ENCODE measurements around the gene PDS5A.

The PDS5A gene

GRCh38 chr4:39942507-39942906, 35.2 kb downstream of the PDS5A start:
- Histone ChIP-seq H3K9me3 (ENCODE audit: control insufficient read depth, insufficient read depth, low read length) (no peaks in the 10 kb centered on the region), H3K4me1 (ENCODE audit: control insufficient read depth, low read length) (peaks cover 26% of the 10 kb centered on the region), H3K4me3 (ENCODE audit: low read length) (no peak overlapping the region), H3K27ac (ENCODE audit: low read depth, low read length) (no peak overlapping the region), H3K4me2 (ENCODE audit: low read length) (no peak overlapping the region), H3K79me2 (ENCODE audit: control insufficient read depth, low read length) (peaks cover 100% of the 10 kb centered on the region), H3K27me3 (ENCODE audit: control insufficient read depth, low read length) (no peaks in the 10 kb centered on the region), H3K9me2 (replicated peaks; ENCODE audit: control insufficient read depth, low read length) (no peaks in the 10 kb centered on the region), H3F3A (ENCODE audit: control insufficient read depth, insufficient read depth) (no peaks in the 10 kb centered on the region), H3K36me3 (ENCODE audit: control insufficient read depth, low read length) (peaks cover 18% of the 10 kb centered on the region), H4K20me1 (ENCODE audit: control insufficient read depth, insufficient read depth, low read depth, low read length) (peaks cover 13% of the 10 kb centered on the region)
- TF ChIP-seq EZH2phosphoT487 (IDR thresholded peaks at IDR 0.05; ENCODE audit: borderline replicate concordance, low read length) (no peak), CTCF (IDR thresholded peaks at IDR 0.05; ENCODE audit: low read depth, low read length, poor library complexity, severe bottlenecking) (no peak)

- Histone ChIP-seq H3K27me3 (ENCODE audit: control insufficient read depth, low read length) (no peaks in the 10 kb centered on the region), H3K4me2 (ENCODE audit: low read length) (no peak overlapping the region), H3K4me3 (ENCODE audit: low read length) (no peak overlapping the region), H3K36me3 (ENCODE audit: control insufficient read depth, low read length) (peaks cover 21% of the 10 kb centered on the region), H3K4me1 (ENCODE audit: control insufficient read depth, low read length) (peaks cover 20% of the 10 kb centered on the region), H3K9me3 (ENCODE audit: control insufficient read depth, insufficient read depth, low read length) (no peaks in the 10 kb centered on the region), H3F3A (ENCODE audit: control insufficient read depth, insufficient read depth) (no peaks in the 10 kb centered on the region), H4K20me1 (ENCODE audit: control insufficient read depth, insufficient read depth, low read depth, low read length) (peaks cover 10% of the 10 kb centered on the region), H3K27ac (ENCODE audit: low read depth, low read length) (no peak overlapping the region), H3K9me2 (replicated peaks; ENCODE audit: control insufficient read depth, low read length) (no peaks in the 10 kb centered on the region), H3K79me2 (ENCODE audit: control insufficient read depth, low read length) (peaks cover 100% of the 10 kb centered on the region)
- TF ChIP-seq EZH2phosphoT487 (IDR thresholded peaks at IDR 0.05; ENCODE audit: borderline replicate concordance, low read length) (no peak), CTCF (IDR thresholded peaks at IDR 0.05; ENCODE audit: low read depth, low read length, poor library complexity, severe bottlenecking) (no peak)
These were observed 36.0 kb downstream of the PDS5A start for GRCh38 chr4:39941682-39942217.

GRCh38 chr4:39937683-39938268, 39.9 kb downstream of the PDS5A start:
- no peak for TF ChIP-seq EZH2phosphoT487 (IDR thresholded peaks at IDR 0.05; ENCODE audit: borderline replicate concordance, low read length)
- no peak for TF ChIP-seq CTCF (IDR thresholded peaks at IDR 0.05; ENCODE audit: low read depth, low read length, poor library complexity, severe bottlenecking)
- H3K4me2 ChIP-seq (ENCODE audit: low read length) = no peak overlapping the region
- H3K36me3 ChIP-seq (ENCODE audit: control insufficient read depth, low read length) = peaks cover 41% of the 10 kb centered on the region
- no peak overlapping the region for H3K27ac ChIP-seq (ENCODE audit: low read depth, low read length)
- peaks cover 100% of the 10 kb centered on the region for H3K79me2 ChIP-seq (ENCODE audit: control insufficient read depth, low read length)
- no peaks in the 10 kb centered on the region for H3K9me3 ChIP-seq (ENCODE audit: control insufficient read depth, insufficient read depth, low read length)
- no peaks in the 10 kb centered on the region for H3K27me3 ChIP-seq (ENCODE audit: control insufficient read depth, low read length)
- H3K4me1 ChIP-seq (ENCODE audit: control insufficient read depth, low read length) = peaks cover 10% of the 10 kb centered on the region; the same call in 1 of the 2 replicates
- H3K9me2 ChIP-seq (replicated peaks; ENCODE audit: control insufficient read depth, low read length) = no peaks in the 10 kb centered on the region
- no peak overlapping the region for H3K4me3 ChIP-seq (ENCODE audit: low read length)
- peaks cover 18% of the 10 kb centered on the region for H4K20me1 ChIP-seq (ENCODE audit: control insufficient read depth, insufficient read depth, low read depth, low read length)
- H3F3A ChIP-seq (ENCODE audit: control insufficient read depth, insufficient read depth) = 0 out of 2 replicates have a peak, but pooled peaks cover 4% of the 10 kb centered on the region
